PC-9 (cell line): Measurements from ENCODE around the gene TMEM185B. TPM values are rescaled to one million over a fixed set of nuclear protein-coding genes. Genes with fewer than 3 reads are reported as not detected.
A peak's percentile ranks its signal among the peaks of the same experiment; 100 is the strongest.

ENCODE experiments used
- BruUV-seq: library from RNA; stranded (reverse); fragments of 400-500 nt; replicated peaks from 2 replicates; lab custom pipeline; 2021; lab: Mats Ljungman, UMichigan
- CTCF ChIA-PET: fragments of 300-600 bp; sonication (Branson Sonifier 250); formaldehyde crosslinking; loops from one replicate; lab custom pipeline; 2022; ENCODE audit warnings: antibody characterized with exemption; lab: Charles Lee
- POLR2A ChIA-PET: fragments of 300-600 bp; sonication (Branson Sonifier 250); formaldehyde crosslinking; loops from one replicate; lab custom pipeline; 2022; ENCODE audit warnings: antibody characterized with exemption; ENCODE audit not compliant: unreplicated experiment; lab: Charles Lee
- DNase-seq, 2 experiments: peaks; one replicate each; pipeline versions ENCODE4 v3.0.0 to v3.0.0-alpha.2; 2015 to 2022; ENCODE audit warnings: mixed read lengths in 1 of 2
- H2AFZ ChIP-seq: fragments of 200-600 bp; sonication (generic); 2 replicates; pipeline ENCODE4 v1.8.1; 2017; ENCODE audit warnings: antibody characterized with exemption
- H3F3A ChIP-seq: fragments of 200-600 bp; sonication (generic); 2 replicates; pipeline ENCODE4 v1.8.1; 2017; ENCODE audit warnings: antibody characterized with exemption, mild to moderate bottlenecking, low read depth; ENCODE audit not compliant: insufficient read depth
- H3K27ac ChIP-seq: fragments of 200-600 bp; sonication (generic); 2 replicates; pipeline ENCODE4 v1.6.1; 2016; ENCODE audit warnings: mixed run types
- H3K27me3 ChIP-seq: fragments of 200-600 bp; sonication (generic); 2 replicates; pipeline ENCODE4 v1.6.1; 2016; ENCODE audit warnings: low read depth, mixed run types; ENCODE audit not compliant: insufficient read depth
- H3K36me3 ChIP-seq: fragments of 200-600 bp; sonication (generic); 2 replicates; pipeline ENCODE4 v1.6.1; 2016; ENCODE audit warnings: low read depth, mixed run types
- H3K4me1 ChIP-seq: fragments of 200-600 bp; sonication (generic); replicated peaks from 2 replicates; pipeline ENCODE4 v1.6.1; 2016; ENCODE audit warnings: mixed run types; ENCODE audit not compliant: insufficient read depth
- H3K4me2 ChIP-seq: fragments of 200-600 bp; sonication (generic); 2 replicates; pipeline ENCODE4 v1.6.1; 2017; ENCODE audit warnings: mixed run types
- H3K4me3 ChIP-seq: fragments of 200-600 bp; sonication (generic); 2 replicates; pipeline ENCODE4 v1.6.1; 2016; ENCODE audit warnings: mixed run types
- H3K79me2 ChIP-seq: fragments of 200-600 bp; sonication (generic); 2 replicates; pipeline ENCODE4 v1.6.1; 2017; ENCODE audit warnings: low read depth, mixed run types
- H3K9me2 ChIP-seq: fragments of 200-600 bp; sonication (generic); 2 replicates; pipeline ENCODE4 v1.8.1; 2017; ENCODE audit warnings: mild to moderate bottlenecking; ENCODE audit not compliant: insufficient read depth
- H3K9me3 ChIP-seq: fragments of 200-600 bp; sonication (generic); 2 replicates; pipeline ENCODE4 v1.8.1; 2016; ENCODE audit warnings: low read depth; ENCODE audit not compliant: insufficient read depth
- H4K20me1 ChIP-seq: fragments of 200-600 bp; sonication (generic); 2 replicates; pipeline ENCODE4 v1.8.1; 2017; ENCODE audit not compliant: insufficient read depth
- CTCF ChIP-seq: fragments of 200-600 bp; sonication (generic); conservative IDR thresholded peaks from 2 replicates; pipeline ENCODE4 v1.6.1; 2017; ENCODE audit warnings: mixed run types, antibody characterized with exemption, mild to moderate bottlenecking, moderate library complexity
- EZH2 ChIP-seq: fragments of 200-600 bp; sonication (generic); IDR thresholded peaks from 2 replicates; pipeline ENCODE4 v1.8.0; 2017; ENCODE audit warnings: antibody characterized with exemption, low read depth
- intact Hi-C: fragments of 100-400 bp; cut with micrococcal nuclease; formaldehyde crosslinking; loops from one replicate; pipeline ENCODE4 v1.10.0; 2022; ENCODE audit not compliant: unreplicated experiment
- total RNA-seq: library from RNA; stranded (reverse); gene quantifications from 2 replicates; pipeline ENCODE4 v1.2.3, GENCODE V29; 2021

TMEM185B gene
- total RNA-seq, 1 experiment from 2014 or later = 30.3 TPM

GRCh38 chr2:120209427-120210269 lies 13.6 kb downstream of the TMEM185B start:
- BruUV-seq = no TSS peak
- Histone ChIP-seq H3K36me3 (no peaks in the 10 kb centered on the region), H3K4me3 (no peak overlapping the region), H3K9me2 (no peaks in the 10 kb centered on the region), H2AFZ (no peak overlapping the region), H3K79me2 (no peaks in the 10 kb centered on the region), H3K9me3 (no peaks in the 10 kb centered on the region), H3F3A (no peaks in the 10 kb centered on the region), H4K20me1 (no peaks in the 10 kb centered on the region), H3K4me2 (no peak overlapping the region), H3K27me3 (no peaks in the 10 kb centered on the region), H3K27ac (no peak overlapping the region), H3K4me1 (no peaks in the 10 kb centered on the region)
- TF ChIP-seq EZH2 = no peak
- TF ChIP-seq CTCF = no peak
- intact Hi-C loops = no loop called here
- ChIA-PET CTCF (no interaction called here), POLR2A (no interaction called here)
- DNase-seq = no peak

GRCh38 chr2:120208381-120209353 lies 14.5 kb downstream of the TMEM185B start:
- H3K9me3 ChIP-seq = no peaks in the 10 kb centered on the region
- no peaks in the 10 kb centered on the region for H3K9me2 ChIP-seq
- intact Hi-C loops = no loop called here
- ChIA-PET CTCF (no interaction called here), POLR2A (interaction anchor here (0.6 kb wide), 1 partner anchor 112 kb away, joined by 4 read pairs; no protein-coding TSS in a partner anchor)
- no peak for DNase-seq
- no TSS peak for BruUV-seq
- H4K20me1 ChIP-seq = no peaks in the 10 kb centered on the region
- no peak for TF ChIP-seq CTCF
- no peak for TF ChIP-seq EZH2
- no peaks in the 10 kb centered on the region for H3K36me3 ChIP-seq
- H3K4me1 ChIP-seq = no peaks in the 10 kb centered on the region
- no peak overlapping the region for H3K4me3 ChIP-seq
- no peaks in the 10 kb centered on the region for H3F3A ChIP-seq
- H3K27ac ChIP-seq = no peak overlapping the region
- H3K27me3 ChIP-seq = no peaks in the 10 kb centered on the region
- H3K79me2 ChIP-seq = no peaks in the 10 kb centered on the region
- H3K4me2 ChIP-seq = no peak overlapping the region
- no peak overlapping the region for H2AFZ ChIP-seq

- no peak overlapping the region for H3K4me3 ChIP-seq
- DNase-seq = no peak
- no peak overlapping the region for H3K4me2 ChIP-seq
- POLR2A ChIA-PET = no interaction called here
- H3K27ac ChIP-seq = no peak overlapping the region
- no peaks in the 10 kb centered on the region for H3K9me3 ChIP-seq
- CTCF ChIA-PET = no interaction called here
- H3K27me3 ChIP-seq = no peaks in the 10 kb centered on the region
- H3F3A ChIP-seq = no peaks in the 10 kb centered on the region
- H2AFZ ChIP-seq = no peak overlapping the region
- no peaks in the 10 kb centered on the region for H4K20me1 ChIP-seq
- BruUV-seq = no TSS peak
- TF ChIP-seq CTCF (peak; percentile 49; the same call in 1 of the 2 replicates), EZH2 (no peak)
- H3K36me3 ChIP-seq = no peaks in the 10 kb centered on the region
- H3K4me1 ChIP-seq = no peaks in the 10 kb centered on the region
- no peaks in the 10 kb centered on the region for H3K9me2 ChIP-seq
- intact Hi-C loops = no loop called here
- H3K79me2 ChIP-seq = no peaks in the 10 kb centered on the region
These were observed 17.1 kb downstream of the TMEM185B start for GRCh38 chr2:120206022-120206581.
